GM18507 (cell line): ENCODE data around the gene PMVK.
A peak's percentile ranks its signal among the peaks of the same experiment; 100 is the strongest.

Source experiments
- DNase-seq: peaks from one replicate; pipeline ENCODE4 v3.0.0; 2011; ENCODE audit warnings: low read depth; ENCODE audit not compliant: insufficient read length; ENCODE audit errors: extremely low spot score
- FAIRE-seq: peaks from 2 replicates; lab custom pipeline; 2011; peaks lifted over from hg19 to GRCh38; lab: Jason Lieb, UNC

Gene PMVK

DNA sequence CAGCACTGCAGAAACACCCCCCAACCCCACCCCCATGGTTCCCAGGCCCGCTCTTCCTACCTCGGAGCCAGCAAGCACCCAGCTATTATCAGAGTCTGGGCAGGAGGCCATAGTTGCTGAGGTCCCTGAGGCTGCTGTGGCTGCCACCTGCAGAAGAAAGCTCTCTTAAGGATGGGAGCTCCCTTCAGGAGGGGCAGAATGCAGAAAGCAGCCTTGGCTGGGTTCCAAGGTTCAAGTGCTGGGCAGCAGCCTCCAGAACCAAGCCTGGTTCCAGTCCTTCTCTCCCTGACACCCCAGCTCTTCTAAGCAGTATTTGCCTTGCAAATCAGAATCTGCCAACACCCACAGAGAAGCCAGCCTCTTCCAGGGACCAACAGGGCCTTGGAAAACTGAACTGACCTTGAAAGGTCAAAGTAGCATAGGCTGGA, 17.1 kb upstream of the PMVK start:
- DNase-seq, result no peak
- FAIRE-seq, result no peak

DNA sequence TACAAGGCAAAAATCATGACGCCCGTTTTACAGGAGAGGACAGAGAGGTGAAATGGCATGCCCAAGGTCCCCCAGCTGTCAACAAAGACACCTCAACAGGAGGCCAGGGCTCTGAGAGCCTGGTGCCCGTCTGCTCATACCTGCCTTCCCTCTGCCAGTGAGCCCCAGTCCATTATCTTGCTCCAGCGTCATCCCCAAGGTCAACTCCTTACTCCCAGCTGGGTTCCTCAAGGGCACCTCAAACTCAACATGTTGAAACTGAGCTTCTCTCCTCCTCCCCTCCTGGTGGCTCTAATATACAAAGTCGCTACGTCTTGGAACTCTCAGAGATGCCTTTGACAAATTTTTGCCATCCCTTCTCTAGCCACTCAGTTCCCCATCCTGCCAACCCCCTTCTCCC, 16.1 kb upstream of the PMVK start:
- FAIRE-seq (no peak), DNase-seq (no peak)

- FAIRE-seq (no peak), DNase-seq (no peak)
Measured at GRCh38 chr1:154951901-154952657, 15.6 kb upstream of the PMVK start.

- FAIRE-seq, result no peak
- DNase-seq, result no peak
Measured at GRCh38 chr1:154948079-154948478, 11.6 kb upstream of the PMVK start.

DNA sequence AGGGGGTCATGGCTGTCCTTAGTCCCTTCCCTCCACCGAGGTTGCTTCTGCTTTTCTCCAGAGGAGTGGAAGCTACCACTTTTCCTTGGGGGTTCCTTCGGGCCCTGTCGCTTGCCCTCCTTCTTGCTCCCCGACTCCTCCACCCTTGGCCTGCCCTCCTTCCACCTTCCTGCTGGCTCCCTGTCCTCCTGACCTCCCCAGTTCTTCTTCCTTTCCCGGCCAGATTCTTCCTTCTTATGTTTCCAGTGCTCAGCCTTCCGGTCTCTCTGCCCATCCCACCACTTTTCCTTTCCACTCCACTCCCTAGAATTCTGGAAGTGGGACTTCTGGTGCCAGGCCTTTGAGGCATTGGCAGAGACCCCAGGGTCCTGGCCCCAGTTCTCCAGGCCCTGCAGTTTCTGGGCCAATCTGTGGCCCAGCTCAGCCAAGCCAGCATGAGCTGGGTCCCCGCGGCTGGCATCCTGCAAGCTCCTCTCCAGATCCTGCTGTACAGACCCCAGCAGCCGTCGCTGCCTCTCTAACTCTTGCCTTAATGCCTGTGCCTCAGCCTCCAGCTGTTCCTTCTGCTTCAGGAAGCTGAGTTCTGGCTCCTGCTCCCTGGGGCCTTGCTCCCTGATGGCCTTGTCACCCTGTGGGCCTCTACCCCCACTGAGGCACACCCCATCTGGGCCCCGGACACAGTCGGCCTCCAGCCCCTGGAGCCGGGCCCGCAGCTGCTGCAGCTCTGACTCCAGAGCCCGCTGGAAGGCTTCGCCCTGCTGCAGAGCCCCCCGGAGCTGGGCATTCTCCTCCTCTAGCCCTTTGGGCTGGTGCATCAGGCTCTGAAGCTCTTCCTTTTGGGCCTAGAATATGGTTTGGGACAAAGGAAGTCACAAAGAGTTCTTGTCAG, 9.7 kb upstream of the PMVK start:
- no peak for FAIRE-seq
- DNase-seq, result no peak

GRCh38 chr1:154945160-154945961, 8.8 kb upstream of the PMVK start:
- no peak for DNase-seq
- FAIRE-seq, result no peak

DNA sequence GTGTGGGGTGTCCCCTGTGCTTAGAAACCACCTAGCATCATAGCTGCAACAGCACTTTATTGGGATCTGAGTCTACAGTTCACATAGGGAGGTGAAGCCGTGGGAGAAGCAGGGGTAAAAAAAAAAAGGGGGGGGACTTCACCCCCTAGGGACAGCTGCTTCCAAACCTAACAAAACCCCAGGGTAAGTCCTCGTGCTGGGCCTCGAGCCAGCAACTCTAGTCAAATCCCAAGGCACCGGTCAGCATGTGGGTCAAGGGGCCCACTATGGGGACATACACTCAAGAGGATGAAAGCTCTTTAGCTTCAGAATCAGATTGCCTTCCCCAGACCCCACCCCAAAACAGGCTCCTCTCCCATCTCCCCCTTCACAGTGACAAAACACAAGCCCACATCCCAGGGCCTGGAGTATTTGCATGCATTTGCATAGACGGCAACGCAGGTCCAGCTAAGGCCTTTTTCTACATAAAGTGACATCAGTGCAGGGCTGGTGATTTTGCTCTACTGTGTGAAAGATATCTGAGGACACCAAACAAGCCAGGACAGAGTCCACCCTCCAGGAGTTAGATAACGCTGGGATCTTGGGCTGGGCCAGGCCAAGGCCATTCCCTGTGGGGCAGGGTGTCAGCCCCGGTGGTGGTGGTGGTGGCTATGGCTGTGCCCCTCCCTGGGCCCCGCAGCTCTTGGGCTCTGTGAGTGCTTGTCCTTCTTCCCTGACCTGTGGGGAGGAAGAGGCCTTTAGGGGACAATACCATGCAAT, 8.1 kb upstream of the PMVK start:
- DNase-seq (no peak), FAIRE-seq (no peak)

DNA sequence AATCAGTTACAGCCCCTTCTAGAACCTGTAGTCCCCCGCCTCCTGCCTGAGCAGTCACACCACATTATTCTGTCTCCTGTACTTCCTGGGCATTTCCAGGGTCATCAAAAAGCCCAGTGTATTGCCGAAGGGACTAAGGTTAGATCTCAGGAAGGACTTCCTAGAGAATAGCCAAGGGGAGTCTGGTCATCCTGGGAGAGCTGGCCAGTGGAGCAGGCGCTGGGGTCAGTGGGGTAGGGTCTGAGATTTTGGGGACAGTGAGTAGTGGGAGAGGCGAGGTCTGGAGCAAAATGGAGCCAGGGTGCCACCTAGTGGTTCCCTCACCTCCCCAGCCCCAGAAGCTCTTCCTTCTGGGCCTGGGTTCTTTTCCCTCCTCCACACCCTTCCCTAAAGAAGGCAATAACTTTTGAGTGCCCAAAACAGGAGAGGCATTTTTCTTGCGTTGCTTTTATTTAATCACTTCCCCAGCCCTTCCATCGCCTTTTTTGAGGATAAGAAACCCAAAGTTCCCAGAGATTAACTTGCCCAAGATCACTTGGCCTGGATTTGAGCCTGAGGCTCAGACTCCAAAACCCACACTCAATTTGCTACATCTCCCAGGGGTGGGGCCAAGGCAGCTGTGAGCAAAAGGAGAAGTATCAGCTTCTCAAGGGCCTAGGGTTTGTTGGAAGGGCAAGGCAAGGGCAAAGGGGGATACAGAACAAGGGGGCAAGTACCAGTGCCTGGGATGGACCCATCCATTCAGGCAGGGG, 7.3 kb upstream of the PMVK start:
- DNase-seq (no peak), FAIRE-seq (peak; percentile 87)

- DNase-seq (no peak), FAIRE-seq (no peak)
Measured at GRCh38 chr1:154941333-154942013, 5.0 kb upstream of the PMVK start.

DNA sequence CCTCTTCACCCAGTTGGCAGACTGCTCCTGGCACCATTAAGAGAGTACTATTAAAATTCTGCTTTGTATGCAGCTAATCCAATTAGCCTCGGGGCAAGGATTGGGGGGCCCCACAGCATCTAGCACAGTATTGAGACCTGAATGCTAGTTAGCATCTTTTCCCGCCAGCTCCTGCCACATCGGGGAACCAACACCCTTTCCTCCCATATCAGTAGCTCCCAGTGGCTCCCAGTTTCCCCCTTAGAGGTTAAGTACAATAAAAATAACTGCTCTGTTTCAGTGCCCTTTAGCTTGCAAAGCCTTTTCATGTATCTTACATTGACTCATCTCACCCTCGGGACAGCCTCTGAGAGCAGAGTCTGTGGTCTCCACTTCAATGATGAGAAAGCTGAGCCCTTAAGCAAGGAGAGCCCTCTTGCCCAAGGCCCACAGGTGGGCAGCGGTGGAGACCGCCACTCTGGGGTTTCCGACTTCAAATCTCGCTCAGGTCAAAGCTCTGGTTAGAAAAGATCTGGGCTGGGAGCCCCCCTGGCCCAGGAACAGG, 4.2 kb upstream of the PMVK start:
- DNase-seq, result no peak
- peak; percentile 48 for FAIRE-seq

- DNase-seq (no peak), FAIRE-seq (no peak)
Measured at GRCh38 chr1:154940213-154940560, 3.7 kb upstream of the PMVK start.

DNA sequence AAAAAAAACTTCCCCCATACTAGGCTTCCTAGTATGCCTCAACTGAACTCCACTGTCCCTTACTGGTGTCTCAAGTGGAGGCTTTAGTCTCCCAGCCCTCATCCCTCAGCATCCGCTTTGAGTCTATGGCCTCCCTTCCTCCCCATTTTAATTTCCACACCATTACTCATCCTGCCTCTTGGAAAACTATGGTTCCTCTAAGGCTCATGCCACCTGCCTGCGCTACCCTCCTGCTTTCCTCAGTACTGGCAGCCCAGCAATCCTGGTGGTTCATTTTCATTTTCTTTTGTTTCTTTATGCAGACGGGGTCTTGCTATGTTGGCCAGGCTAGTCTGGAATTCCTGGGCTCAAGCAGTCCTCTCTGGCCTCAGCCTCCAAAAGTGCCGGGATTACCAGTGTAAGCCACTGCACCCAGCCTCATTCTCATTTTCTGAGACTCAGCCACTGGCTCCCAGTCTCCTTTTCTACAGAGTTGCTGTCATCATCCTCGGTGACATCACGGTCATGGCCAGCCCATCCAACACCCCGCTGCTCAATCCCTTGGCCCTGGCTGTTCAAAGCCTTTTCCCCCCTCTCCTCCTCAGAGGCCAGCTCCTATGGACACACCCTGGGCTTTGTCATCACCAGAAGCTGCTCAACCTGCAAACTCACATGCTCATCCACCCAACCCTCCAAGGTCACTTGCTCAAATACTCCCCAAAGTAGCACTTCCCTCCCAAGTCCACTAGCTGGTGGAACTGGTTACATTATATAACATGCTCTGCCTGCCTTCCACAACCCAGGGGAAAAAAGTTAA, 2.3 kb upstream of the PMVK start:
- FAIRE-seq (no peak), DNase-seq (no peak)

DNA sequence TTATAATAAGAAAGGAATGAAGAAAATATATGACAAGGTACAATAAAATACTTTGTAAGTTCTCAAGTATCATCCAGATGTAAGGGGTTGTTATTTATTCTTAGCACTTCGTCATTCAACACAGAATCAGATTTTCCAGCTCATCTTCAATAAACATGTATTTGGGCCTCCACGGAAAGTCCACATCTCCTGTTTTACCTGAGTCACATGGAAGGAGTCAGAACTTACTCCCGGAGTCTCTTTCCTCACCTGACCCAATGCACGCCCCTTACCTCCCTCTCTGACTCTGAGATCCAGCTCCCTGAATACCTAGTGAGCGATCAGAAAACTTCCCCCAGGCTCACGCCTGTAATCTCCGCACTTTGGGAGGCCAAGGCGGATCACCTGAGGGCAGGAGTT, 1.5 kb upstream of the PMVK start:
- DNase-seq, result no peak
- no peak for FAIRE-seq

DNA sequence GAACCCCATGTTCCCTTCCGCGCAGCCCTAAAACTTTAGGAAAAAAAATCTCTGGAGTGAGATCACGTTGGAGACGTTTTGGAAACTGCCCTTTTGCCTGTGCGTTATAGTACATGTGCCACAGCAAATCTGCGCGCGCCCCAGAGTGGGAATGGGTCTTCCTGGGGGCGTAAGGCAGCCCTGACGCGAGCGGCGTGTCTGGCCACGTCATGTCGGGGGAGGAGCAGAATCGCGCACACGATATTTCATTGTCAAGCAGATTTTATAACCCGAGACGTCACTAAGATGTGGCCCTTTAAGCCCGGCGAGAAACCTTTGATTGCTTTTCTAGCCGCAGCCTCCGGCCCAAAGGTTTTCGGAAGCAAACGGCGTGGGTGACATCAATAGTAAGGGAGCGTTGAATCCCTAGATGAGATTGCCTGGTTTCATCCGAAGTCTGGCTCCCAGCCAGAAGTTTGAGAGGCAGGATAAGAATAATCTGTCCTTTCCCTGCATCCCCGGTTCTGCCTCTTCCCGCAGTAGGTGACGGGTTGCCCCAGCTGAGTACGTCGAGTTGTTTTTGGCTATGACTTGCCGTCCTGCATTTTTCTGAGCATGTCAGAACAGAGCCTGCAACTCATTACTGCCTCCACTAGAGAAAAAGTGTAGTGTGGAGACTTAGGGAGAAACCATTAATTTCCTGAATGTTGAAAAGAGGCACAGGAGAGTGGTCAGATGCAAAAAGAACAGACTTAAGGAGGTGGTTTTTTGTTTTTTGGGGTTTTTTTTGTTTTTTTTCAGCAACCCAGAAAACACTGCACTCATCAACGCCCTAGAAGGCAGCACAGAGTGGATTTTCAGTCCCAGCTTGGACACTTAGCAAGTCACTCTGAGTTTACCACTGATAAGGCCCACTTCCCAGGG, 817 bp upstream of the PMVK start:
- FAIRE-seq, result peak; percentile 85
- DNase-seq, result peak; percentile 65

DNA sequence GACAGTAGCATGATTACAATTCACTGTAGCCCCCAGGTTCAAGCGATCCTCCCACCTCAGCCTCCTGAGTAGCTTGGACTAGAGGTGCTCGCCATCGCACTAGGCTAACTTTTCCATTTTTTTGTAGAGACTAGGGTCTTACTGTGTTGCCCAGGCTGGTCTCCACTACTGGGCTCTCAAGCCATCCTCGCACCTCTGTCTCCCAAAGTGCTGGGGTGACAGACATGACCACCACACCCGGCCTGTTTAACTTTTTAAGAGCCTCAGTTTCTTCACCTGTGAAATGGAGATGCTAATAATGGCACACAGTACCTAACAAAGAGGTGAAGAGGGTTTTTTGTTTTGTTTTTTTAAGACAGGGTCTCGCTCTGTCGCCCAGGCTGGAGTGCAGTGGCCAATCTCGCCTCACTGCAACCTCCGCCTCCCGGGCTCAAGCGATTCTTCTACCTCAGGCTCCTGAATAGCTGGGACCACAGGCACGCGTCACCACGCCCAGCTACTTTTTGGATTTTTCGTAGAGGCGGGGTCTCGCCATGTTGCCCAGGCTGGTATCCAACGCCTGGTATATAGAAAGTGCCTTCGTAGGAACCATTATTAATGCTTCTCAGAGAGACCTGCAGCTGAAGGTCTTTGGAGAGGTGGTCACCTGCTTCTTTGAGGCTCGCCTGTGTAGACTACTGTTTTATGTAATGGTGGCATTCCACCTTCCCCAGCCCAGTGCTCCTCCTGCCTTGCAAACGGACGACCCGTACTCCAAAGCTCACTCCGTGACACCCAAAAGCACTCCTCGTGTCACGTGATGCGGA, 567 bp downstream of the PMVK start:
- DNase-seq (no peak), FAIRE-seq (peak; percentile 21)
